Endometrial microvascular endothelial cells (primary cell): Measurements from ENCODE around the gene HIBCH. TPM values are rescaled to one million over a fixed set of nuclear protein-coding genes. Genes with fewer than 3 reads are reported as not detected.

Experiments
- total RNA-seq: library from RNA; depleted of rRNA; stranded (reverse); fragments of >200 nt; gene quantifications from one replicate; pipeline ENCODE4 v1.2.3, GENCODE V29; 2015; ENCODE audit errors: inconsistent ontology term

HIBCH gene
- total RNA-seq, 1 donor from 2014 or later, result 18.1 TPM

Other genes starting within 250 kb of the HIBCH start
- gene INPP1, start 23.8 kb upstream of the HIBCH start, total RNA-seq, result 29.4 TPM
- gene MFSD6, start 88.5 kb upstream of the HIBCH start, total RNA-seq, result 2.5 TPM
- 4.2 TPM for gene NEMP2, start 214.9 kb upstream of the HIBCH start, total RNA-seq